HepG2 (cell line): Measurements from ENCODE around the gene WDR11. TPM values are rescaled to one million over a fixed set of nuclear protein-coding genes. Genes with fewer than 3 reads are reported as not detected.

Experiments used
- ATAC-seq: fragments of 200-7000 bp; cut with Tn5 transposase; 3 replicates; pipeline ENCODE4 v1.9.1; 2020; ENCODE audit warnings: mild to moderate bottlenecking, moderate library complexity
- BruUV-seq: library from RNA; stranded (reverse); fragments of 400-500 nt; replicated peaks from 2 replicates; lab custom pipeline; 2021; lab: Mats Ljungman, UMichigan
- CTCF ChIA-PET: fragments of 300-600 bp; formaldehyde crosslinking; extraction: SDS; loops from one replicate; lab custom pipeline; 2021; ENCODE audit warnings: low total read pairs, inconsistent platforms, low intra/inter-chr PET ratio; lab: Yijun Ruan, JAX
- POLR2A ChIA-PET: fragments of 350-600 bp; sonication (Branson Sonifier 250); formaldehyde crosslinking; loops from one replicate; lab custom pipeline; 2020; ENCODE audit warnings: antibody characterized with exemption, inconsistent platforms; lab: Yijun Ruan, JAX
- DNase-seq: peaks from one replicate; pipeline ENCODE4 v3.0.0-alpha.2; 2015; ENCODE audit warnings: low spot score
- FAIRE-seq: peaks from 3 replicates; lab custom pipeline; 2011; peaks lifted over from hg19 to GRCh38; lab: Jason Lieb, UNC
- H2AFZ ChIP-seq: one replicate; pipeline ENCODE4 v1.6.1; 2011; ENCODE audit warnings: low read length, inconsistent platforms
- H3K27ac ChIP-seq: fragments of 300-600 bp; 3 replicates; pipeline ENCODE4 v1.8.0; 2011; ENCODE audit warnings: mixed run types, mild to moderate bottlenecking, mixed read lengths, low read length, inconsistent platforms; ENCODE audit not compliant: insufficient read depth; ENCODE audit errors: extremely low read length
- H3K27me3 ChIP-seq, 2 experiments: fragments of 200-600 bp in 1 of 2; 2 replicates in 1 of 2; 3 replicates in 1 of 2; pipeline versions ENCODE4 v1.6.0 to v1.8.0; 2011; ENCODE audit warnings: low read length in 2 of 2, mild to moderate bottlenecking in 2 of 2, moderate library complexity in 2 of 2, inconsistent platforms in 1 of 2; ENCODE audit not compliant: insufficient read depth in 2 of 2, control insufficient read depth in 1 of 2
- H3K36me3 ChIP-seq, 2 experiments: fragments of 200-600 bp in 1 of 2; replicated peaks in 1 of 2; 2 replicates in 1 of 2; 3 replicates in 1 of 2; pipeline versions ENCODE4 v1.5.1 to v1.8.0; 2011; ENCODE audit warnings: low read length in 2 of 2, inconsistent platforms in 1 of 2; ENCODE audit not compliant: insufficient read depth in 2 of 2, control insufficient read depth in 1 of 2
- H3K4me1 ChIP-seq: 2 replicates; pipeline ENCODE4 v1.5.1; 2012; ENCODE audit warnings: low read length, inconsistent platforms; ENCODE audit not compliant: insufficient read depth
- H3K4me2 ChIP-seq: 2 replicates; pipeline ENCODE4 v1.6.0; 2011; ENCODE audit warnings: low read depth, low read length, inconsistent platforms
- H3K4me3 ChIP-seq, 3 experiments: fragments of 200-600 bp in 1 of 3; sonication (generic), shearing (Covaris generic) in 1 of 3; replicated peaks in 1 of 3; 2 replicates each; pipeline ENCODE4 v1.5.1; 2011 to 2016; ENCODE audit warnings: low read length in 3 of 3, inconsistent platforms in 2 of 3, low read depth in 2 of 3, mild to moderate bottlenecking in 2 of 3, control low read depth in 1 of 3, mixed read lengths in 1 of 3; ENCODE audit not compliant: insufficient read depth in 1 of 3
- H3K79me2 ChIP-seq: one replicate; pipeline ENCODE4 v1.6.1; 2011; ENCODE audit warnings: low read length, inconsistent platforms; ENCODE audit not compliant: insufficient read depth
- H3K9ac ChIP-seq: 2 replicates; pipeline ENCODE4 v1.6.0; 2011; ENCODE audit warnings: mild to moderate bottlenecking, low read depth, low read length, inconsistent platforms; ENCODE audit not compliant: insufficient read depth
- H3K9me3 ChIP-seq: 2 replicates; pipeline ENCODE4 v1.5.1; 2012; ENCODE audit warnings: mild to moderate bottlenecking, low read length
- H4K20me1 ChIP-seq: 2 replicates; pipeline ENCODE4 v1.6.0; 2011; ENCODE audit warnings: inconsistent platforms, mild to moderate bottlenecking, low read length, moderate library complexity; ENCODE audit not compliant: insufficient read depth
- DR1 ChIP-seq: sonication (generic); formaldehyde crosslinking; IDR thresholded peaks from 2 replicates; pipeline ENCODE4 v1.8.0; 2021; ENCODE audit warnings: mild to moderate bottlenecking, missing genetic modification reagents, inconsistent platforms
- FOXO1 ChIP-seq: sonication (generic); formaldehyde crosslinking; IDR thresholded peaks from 2 replicates; pipeline ENCODE4 v1.4.0; 2020; ENCODE audit warnings: missing genetic modification reagents
- GTF2F1 ChIP-seq: fragments of 150-350 bp; IDR thresholded peaks from 2 replicates; pipeline ENCODE4 v1.6.1; 2014; ENCODE audit warnings: low read length
- NFYB ChIP-seq: sonication (generic); formaldehyde crosslinking; IDR thresholded peaks from 2 replicates; pipeline ENCODE4 v1.4.0; 2020; ENCODE audit warnings: missing genetic modification reagents
- STAG1 ChIP-seq: sonication (generic); formaldehyde crosslinking; IDR thresholded peaks from 2 replicates; pipeline ENCODE4 v1.4.0; 2020; ENCODE audit warnings: missing genetic modification reagents
- STAT5B ChIP-seq: sonication (generic); formaldehyde crosslinking; IDR thresholded peaks from 2 replicates; pipeline ENCODE4 v1.4.0; 2020; ENCODE audit warnings: missing genetic modification reagents
- ZBTB3 ChIP-seq: sonication (generic); formaldehyde crosslinking; IDR thresholded peaks from 2 replicates; pipeline ENCODE4 v1.4.0; 2020; ENCODE audit warnings: low read depth, mild to moderate bottlenecking, moderate library complexity, missing genetic modification reagents, borderline replicate concordance
- ZKSCAN8 ChIP-seq: IDR thresholded peaks from 2 replicates; pipeline ENCODE4 v1.6.1; 2016; ENCODE audit warnings: borderline replicate concordance, missing genetic modification reagents, missing compliant biosample characterization
- ZNF180 ChIP-seq: sonication (generic); formaldehyde crosslinking; IDR thresholded peaks from 2 replicates; pipeline ENCODE4 v1.4.0; 2020; ENCODE audit warnings: low read depth, missing genetic modification reagents, borderline replicate concordance
- ZNF326 ChIP-seq: sonication (generic); formaldehyde crosslinking; IDR thresholded peaks from 2 replicates; pipeline ENCODE4 v1.4.0; 2020; ENCODE audit warnings: missing genetic modification reagents, borderline replicate concordance
- ZNF431 ChIP-seq: sonication (generic); formaldehyde crosslinking; IDR thresholded peaks from 2 replicates; pipeline ENCODE4 v1.9.0; 2022; ENCODE audit warnings: missing genetic modification reagents, low read depth, mild to moderate bottlenecking, borderline replicate concordance
- ZNF510 ChIP-seq: sonication (generic); formaldehyde crosslinking; IDR thresholded peaks from 2 replicates; pipeline ENCODE4 v1.4.0; 2020; ENCODE audit warnings: low read depth, mild to moderate bottlenecking, missing genetic modification reagents
- ZNF546 ChIP-seq: sonication (generic); formaldehyde crosslinking; conservative IDR thresholded peaks from 2 replicates; pipeline ENCODE4 v1.8.1; 2023; ENCODE audit warnings: mild to moderate bottlenecking, missing genetic modification reagents
- ZNF550 ChIP-seq: sonication (generic); formaldehyde crosslinking; IDR thresholded peaks from 2 replicates; pipeline ENCODE4 v1.4.0; 2020; ENCODE audit warnings: mild to moderate bottlenecking, missing genetic modification reagents, borderline replicate concordance
- ZNF746 ChIP-seq: sonication (generic); formaldehyde crosslinking; IDR thresholded peaks from 2 replicates; pipeline ENCODE4 v1.8.0; 2022; ENCODE audit warnings: mild to moderate bottlenecking, missing genetic modification reagents
- WGBS: methylation state at CpG from one replicate; pipeline ENCODE4 v1.1.6; 2017; ENCODE audit warnings: low lambda C conversion rate; 5-methylcytosine and 5-hydroxymethylcytosine counted together
- in situ Hi-C: cut with HindIII; loops from 2 replicates; pipeline ENCODE4 v1.10.0; 2017; ENCODE audit warnings: low pct_unique_long_range_greater_than_20kb; ENCODE audit not compliant: extremely low pct_ligation_motif_present
- intact Hi-C: fragments of 100-400 bp; cut with micrococcal nuclease; formaldehyde crosslinking; loops from one replicate; pipeline ENCODE4 v1.10.0; 2022; ENCODE audit not compliant: unreplicated experiment
- polyA plus RNA-seq, 8 experiments: library from polyadenylated mRNA; depleted of rRNA in 3 of 8; stranded (reverse) in 7 of 8; unstranded in 1 of 8; fragments of >200 nt; fragmentation: Illumina TruSeq in 4 of 8; extraction: Trizol in 4 of 8; gene quantifications; 2 replicates each; pipeline versions ENCODE4 v1.2.1 to v1.2.3, GENCODE V29; 2011 to 2016; ENCODE audit warnings: low read depth in 4 of 8, missing spikeins in 1 of 8, mixed read lengths in 1 of 8; ENCODE audit not compliant: insufficient read depth in 1 of 8
- total RNA-seq, 5 experiments: library from RNA; depleted of rRNA; stranded (reverse); fragments of >200 nt; fragmentation: Illumina TruSeq; extraction: Trizol; gene quantifications; 2 replicates each; pipeline ENCODE4 v1.2.3, GENCODE V29; 2016; ENCODE audit warnings: low read depth in 1 of 5
- TF ChIP-seq, protein P1 (sequence below): IDR thresholded peaks from 2 replicates; pipeline ENCODE4 v1.6.1; 2016; ENCODE audit warnings: missing genetic modification reagents, missing compliant biosample characterization
- TF ChIP-seq, protein P2 (sequence below): IDR thresholded peaks from 2 replicates; pipeline ENCODE4 v1.6.1; 2012; ENCODE audit warnings: low read depth, low read length, improper control_type of control experiment

WDR11 gene
- total and polyA plus RNA-seq, 2 of the 13 experiments (the other 11 are each of a cell fraction or from before 2014, with no cell fraction given): 38.0 to 45.2 TPM

- no peak for TF ChIP-seq ZBTB3 (CRISPR knock-in tag)
These were observed 98.9 kb downstream of the WDR11 start (continued) for GRCh38 chr10:120950051-120950561.

DNA sequence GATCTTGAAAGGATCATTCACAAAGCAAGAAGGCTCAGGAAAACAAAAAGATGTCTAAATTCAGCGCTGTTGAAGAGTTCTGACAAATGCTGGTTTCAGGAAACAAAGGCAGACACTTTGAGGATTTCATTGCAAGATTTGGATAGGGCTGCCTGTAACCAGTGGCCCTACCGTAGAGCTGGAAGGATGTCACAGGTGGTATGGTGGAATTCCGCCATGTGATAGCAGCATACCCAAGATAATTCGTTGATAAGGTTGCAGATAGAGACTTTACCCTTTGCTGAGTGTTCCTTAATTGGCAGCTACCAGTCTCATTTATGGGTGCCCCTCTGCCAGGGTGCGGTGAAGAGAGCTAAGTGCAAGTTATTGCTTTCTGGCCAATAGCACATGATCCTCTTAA lies 100.1 kb downstream of the WDR11 start:
- no peak overlapping the region for H3K9ac ChIP-seq
- FAIRE-seq: no peak
- no peak overlapping the region for H2AFZ ChIP-seq
- WGBS: 45% methylated on average over 5 of the region's 5 CpGs
- in situ Hi-C loops (no loop called here), intact Hi-C loops (no loop called here)
- H3K4me3 ChIP-seq: no peak overlapping the region
- H3K27me3 ChIP-seq: peaks cover 0 to 11% of the 10 kb centered on the region in 2 experiments; a peak in 3 of 5 replicates
- ChIA-PET CTCF (no interaction called here), POLR2A (no interaction called here)
- DNase-seq: no peak
- H3K79me2 ChIP-seq: no peaks in the 10 kb centered on the region
- H3K27ac ChIP-seq: no peak overlapping the region
- no peaks in the 10 kb centered on the region for H3K9me3 ChIP-seq
- no peaks in the 10 kb centered on the region for H3K36me3 ChIP-seq
- ATAC-seq: no peak
- no peaks in the 10 kb centered on the region for H4K20me1 ChIP-seq
- no peak overlapping the region for H3K4me2 ChIP-seq
- TF ChIP-seq, protein P1, sequence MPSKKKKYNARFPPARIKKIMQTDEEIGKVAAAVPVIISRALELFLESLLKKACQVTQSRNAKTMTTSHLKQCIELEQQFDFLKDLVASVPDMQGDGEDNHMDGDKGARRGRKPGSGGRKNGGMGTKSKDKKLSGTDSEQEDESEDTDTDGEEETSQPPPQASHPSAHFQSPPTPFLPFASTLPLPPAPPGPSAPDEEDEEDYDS (CRISPR knock-in tag): no peak
- TF ChIP-seq ZNF546 (no peak), ZNF746 (CRISPR knock-in tag) (no peak), ZNF550 (CRISPR knock-in tag) (no peak), GTF2F1 (no peak), STAT5B (CRISPR knock-in tag) (no peak), FOXO1 (CRISPR knock-in tag) (no peak), ZNF326 (CRISPR knock-in tag) (no peak), NFYB (CRISPR knock-in tag) (no peak), STAG1 (CRISPR knock-in tag) (no peak), ZNF431 (no peak), ZNF510 (CRISPR knock-in tag) (no peak), ZKSCAN8 (no peak), DR1 (CRISPR knock-in tag) (no peak), ZNF180 (CRISPR knock-in tag) (no peak)
- TF ChIP-seq, protein P2, sequence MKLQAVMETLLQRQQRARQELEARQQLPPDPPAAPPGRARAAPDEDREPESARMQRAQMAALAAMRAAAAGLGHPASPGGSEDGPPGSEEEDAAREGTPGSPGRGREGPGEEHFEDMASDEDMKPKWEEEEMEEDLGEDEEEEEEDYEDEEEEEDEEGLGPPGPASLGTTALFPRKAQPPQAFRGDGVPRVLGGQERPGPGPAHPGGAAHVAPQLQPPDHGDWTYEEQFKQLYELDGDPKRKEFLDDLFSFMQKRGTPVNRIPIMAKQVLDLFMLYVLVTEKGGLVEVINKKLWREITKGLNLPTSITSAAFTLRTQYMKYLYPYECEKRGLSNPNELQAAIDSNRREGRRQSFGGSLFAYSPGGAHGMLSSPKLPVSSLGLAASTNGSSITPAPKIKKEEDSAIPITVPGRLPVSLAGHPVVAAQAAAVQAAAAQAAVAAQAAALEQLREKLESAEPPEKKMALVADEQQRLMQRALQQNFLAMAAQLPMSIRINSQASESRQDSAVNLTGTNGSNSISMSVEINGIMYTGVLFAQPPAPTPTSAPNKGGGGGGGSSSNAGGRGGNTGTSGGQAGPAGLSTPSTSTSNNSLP: no peak
- no TSS peak for BruUV-seq
- H3K4me1 ChIP-seq: no peaks in the 10 kb centered on the region
